ENCODE measurements around the gene PPP1R12B.
A peak's percentile ranks its signal among the peaks of the same experiment; 100 is the strongest.
"Not testable (repeated sequence)": the region's sequence is repeated elsewhere in the genome, so short reads cannot be mapped to it uniquely, and the experiment has no call there.

PPP1R12B gene

GRCh38 chr1:202588503-202589189 is 240.1 kb downstream of the PPP1R12B start:
- DNase-seq, result no peak

- DNase-seq, result no peak
Measured at GRCh38 chr1:202589190-202589930, 240.9 kb downstream of the PPP1R12B start.

GRCh38 chr1:202590126-202590525 is 241.6 kb downstream of the PPP1R12B start:
- DNase-seq, result no peak

- no peak for DNase-seq
Measured at GRCh38 chr1:202590975-202591411, 242.5 kb downstream of the PPP1R12B start.

- no peak for DNase-seq
Measured at GRCh38 chr1:202591515-202591914, 243.0 kb downstream of the PPP1R12B start.

GRCh38 chr1:202592146-202592545 is 243.6 kb downstream of the PPP1R12B start:
- no peak for DNase-seq

GRCh38 chr1:202593845-202594244 is 245.3 kb downstream of the PPP1R12B start:
- DNase-seq, result no peak

GRCh38 chr1:202596638-202597037 is 248.1 kb downstream of the PPP1R12B start:
- DNase-seq, result no peak

GRCh38 chr1:202597090-202597761 is 248.7 kb downstream of the PPP1R12B start:
- DNase-seq, result peak; percentile 31

- DNase-seq, result peak; percentile 59
Measured at GRCh38 chr1:202599669-202600431, 251.4 kb downstream of the PPP1R12B start.

GRCh38 chr1:202600432-202601041 is 252.0 kb downstream of the PPP1R12B start:
- no peak for DNase-seq

- no peak for DNase-seq
Measured at GRCh38 chr1:202603435-202603834, 254.9 kb downstream of the PPP1R12B start.

- no peak for DNase-seq
Measured at GRCh38 chr1:202605515-202605914, 257.0 kb downstream of the PPP1R12B start.

- DNase-seq, result not testable (repeated sequence)
Measured at GRCh38 chr1:202612036-202612435, 263.5 kb downstream of the PPP1R12B start.

- DNase-seq, result no peak
Measured at GRCh38 chr1:202613571-202613970, 265.1 kb downstream of the PPP1R12B start.

GRCh38 chr1:202614363-202615207 is 266.1 kb downstream of the PPP1R12B start:
- DNase-seq, result peak; percentile 45

- not testable (repeated sequence) for DNase-seq
Measured at GRCh38 chr1:202615208-202615500, 266.7 kb downstream of the PPP1R12B start.

- DNase-seq, result peak; percentile 94
Measured at GRCh38 chr1:202615501-202616354, 267.2 kb downstream of the PPP1R12B start.

GRCh38 chr1:202616355-202616915 is 267.9 kb downstream of the PPP1R12B start:
- DNase-seq, result peak; percentile 57

- DNase-seq, result not testable (repeated sequence)
Measured at GRCh38 chr1:202619012-202619411, 270.5 kb downstream of the PPP1R12B start.
